ENCODE results near the gene TTC39C.
A peak's percentile ranks its signal among the peaks of the same experiment; 100 is the strongest.

Gene TTC39C

GRCh38 chr18:24083550-24083949, 69.0 kb downstream of the TTC39C start:
- DNase-seq (ENCODE audit: low read depth, low spot score), result no peak

DNA sequence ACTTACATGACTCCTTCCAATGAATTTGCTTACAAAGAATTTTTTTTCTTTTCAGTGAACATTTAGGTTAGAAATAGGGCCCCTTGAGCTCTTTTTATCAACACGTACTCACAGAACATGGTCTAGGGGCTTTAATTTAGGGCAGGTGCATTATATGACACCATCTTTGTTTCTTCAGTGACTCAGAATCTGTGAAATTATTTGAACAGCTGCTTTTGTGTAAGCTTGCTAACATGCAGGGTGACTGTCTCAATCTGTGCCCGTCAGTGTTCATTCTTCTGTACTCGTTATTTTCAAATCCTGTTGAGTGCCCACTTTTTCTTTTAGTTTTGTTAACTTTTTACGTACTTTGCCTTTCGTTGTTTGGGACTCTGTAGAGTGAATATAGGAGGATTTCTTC, 71.5 kb downstream of the TTC39C start:
- DNase-seq (ENCODE audit: low read depth, low spot score), result no peak

GRCh38 chr18:24089076-24089475, 74.5 kb downstream of the TTC39C start:
- no peak for DNase-seq (ENCODE audit: low read depth, low spot score)

GRCh38 chr18:24089515-24090337, 75.2 kb downstream of the TTC39C start:
- DNase-seq (ENCODE audit: low read depth, low spot score), result no peak

- no peak for DNase-seq (ENCODE audit: low read depth, low spot score)
These were observed 76.3 kb downstream of the TTC39C start for GRCh38 chr18:24090876-24091275.

DNA sequence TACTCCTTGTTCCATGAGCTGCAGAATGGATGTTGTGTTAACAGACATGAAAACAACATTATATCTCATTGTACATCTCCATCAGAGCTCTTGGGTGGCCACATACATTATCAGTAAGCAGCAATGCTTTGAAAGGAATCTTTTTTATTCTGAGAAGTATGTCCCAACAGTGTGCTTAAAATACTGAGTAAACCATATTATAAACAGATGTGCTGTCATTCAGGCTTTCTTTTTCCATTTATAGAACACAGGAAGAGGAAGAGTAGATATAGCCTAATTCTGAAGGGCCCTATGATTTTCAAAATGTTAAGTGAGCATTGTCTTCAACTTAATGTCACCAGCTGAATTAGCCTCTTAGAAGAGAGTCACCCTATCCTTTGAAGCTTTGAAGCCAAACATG, 80.0 kb downstream of the TTC39C start:
- DNase-seq (ENCODE audit: low read depth, low spot score), result no peak

- DNase-seq (ENCODE audit: low read depth, low spot score), result no peak
These were observed 81.4 kb downstream of the TTC39C start for GRCh38 chr18:24095976-24096375.

DNA sequence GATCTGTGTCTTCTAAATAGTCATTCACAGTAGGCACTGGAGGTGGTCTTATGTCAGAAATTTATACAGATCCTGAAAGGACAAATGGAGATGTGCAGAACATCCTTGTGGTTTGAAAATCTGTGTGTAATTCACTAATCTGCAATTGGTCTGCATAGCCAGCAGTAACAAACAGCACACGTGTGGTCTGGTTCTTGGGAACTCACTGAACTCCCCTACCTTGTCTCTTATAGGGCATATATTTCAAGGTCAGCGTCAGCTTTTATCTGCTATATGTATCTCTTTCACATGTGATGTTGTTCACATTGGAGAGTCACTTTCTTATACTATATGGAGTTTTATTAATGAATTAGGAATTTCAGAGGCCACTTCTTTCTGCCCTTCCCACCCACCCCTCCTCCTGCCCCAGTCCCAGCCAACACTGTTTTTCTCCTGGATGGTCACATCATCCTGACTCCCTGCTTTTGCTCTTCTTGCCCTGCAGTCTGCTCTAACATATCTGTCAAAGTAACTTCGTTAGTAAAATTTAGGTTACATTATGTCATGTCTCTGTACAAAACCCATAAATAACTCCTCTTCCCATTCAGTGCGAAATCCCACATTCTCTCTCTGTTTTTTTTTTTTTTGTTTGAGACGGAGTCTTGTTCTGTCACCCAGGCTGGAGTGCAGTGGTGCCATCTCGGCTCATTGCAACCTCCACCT, 88.9 kb downstream of the TTC39C start:
- DNase-seq (ENCODE audit: low read depth, low spot score), result no peak

DNA sequence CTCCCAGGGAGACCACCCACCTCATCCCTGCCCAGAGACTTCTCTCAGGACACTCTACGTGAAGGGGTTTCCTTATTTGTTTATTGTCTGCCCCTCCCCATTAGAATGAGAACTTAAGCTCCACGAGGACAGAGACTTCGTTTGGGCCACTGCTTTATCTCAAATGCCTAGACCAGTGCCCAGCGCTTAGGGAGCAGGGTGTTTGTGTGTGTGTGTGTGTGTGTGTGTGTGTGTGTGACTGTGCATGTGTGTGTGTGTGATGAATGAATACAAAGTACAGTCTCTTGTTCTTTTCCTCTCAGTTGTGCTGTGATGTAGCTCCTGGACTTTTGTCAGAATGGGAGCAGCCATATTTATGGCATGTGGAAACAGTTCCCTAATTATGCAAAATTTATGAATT, 89.9 kb downstream of the TTC39C start:
- no peak for DNase-seq (ENCODE audit: low read depth, low spot score)

- DNase-seq (ENCODE audit: low read depth, low spot score), result no peak
These were observed 94.1 kb downstream of the TTC39C start for GRCh38 chr18:24108641-24109040.

- no peak for DNase-seq (ENCODE audit: low read depth, low spot score)
These were observed 97.4 kb downstream of the TTC39C start for GRCh38 chr18:24111936-24112335.

GRCh38 chr18:24112464-24112863, 97.9 kb downstream of the TTC39C start:
- no peak for DNase-seq (ENCODE audit: low read depth, low spot score)

GRCh38 chr18:24112874-24113615, 98.5 kb downstream of the TTC39C start:
- no peak for DNase-seq (ENCODE audit: low read depth, low spot score)

GRCh38 chr18:24114924-24115549, 100.5 kb downstream of the TTC39C start:
- no peak for DNase-seq (ENCODE audit: low read depth, low spot score)

DNA sequence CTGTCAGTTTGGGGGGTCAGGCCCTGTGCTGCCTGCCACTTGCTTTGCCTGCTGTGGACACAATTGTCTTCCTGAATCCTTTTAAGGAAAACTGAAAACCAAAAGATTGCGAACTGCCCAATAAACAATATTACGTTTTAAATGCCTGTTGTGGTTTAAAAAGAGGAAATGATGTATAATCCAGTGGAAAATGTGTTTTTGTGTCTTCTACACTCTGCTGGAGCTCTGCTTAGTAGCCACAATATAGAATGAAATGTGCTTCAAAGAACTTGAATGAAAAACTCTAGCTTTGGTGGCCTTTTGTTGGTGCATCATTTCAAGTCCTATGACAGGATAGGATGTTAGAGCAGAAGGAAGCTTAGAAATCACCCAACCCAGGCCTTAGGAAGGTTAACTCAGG, 101.1 kb downstream of the TTC39C start:
- DNase-seq (ENCODE audit: low read depth, low spot score), result no peak

GRCh38 chr18:24118750-24119577, 104.4 kb downstream of the TTC39C start:
- DNase-seq (ENCODE audit: low read depth, low spot score), result peak; percentile 69

- no peak for DNase-seq (ENCODE audit: low read depth, low spot score)
These were observed 106.1 kb downstream of the TTC39C start for GRCh38 chr18:24120676-24121075.

- DNase-seq (ENCODE audit: low read depth, low spot score), result no peak
These were observed 107.1 kb downstream of the TTC39C start for GRCh38 chr18:24121625-24122024.

- DNase-seq (ENCODE audit: low read depth, low spot score), result no peak
These were observed 111.8 kb downstream of the TTC39C start for GRCh38 chr18:24126155-24126961.

- no peak for DNase-seq (ENCODE audit: low read depth, low spot score)
These were observed 113.2 kb downstream of the TTC39C start for GRCh38 chr18:24127735-24128134.
